Posterior vena cava (tissue), 2 donors: Measurements from ENCODE around the gene PIEZO1. TPM values are rescaled to one million over a fixed set of nuclear protein-coding genes. Genes with fewer than 3 reads are reported as not detected.

Experiments
- DNase-seq: peaks from one replicate; pipeline ENCODE4 v3.0.0-alpha.2; 2020; ENCODE audit warnings: low spot score
- intact Hi-C, 2 donors: fragments of 100-400 bp; cut with DNase I; formaldehyde crosslinking; loops; one replicate each; pipeline versions ENCODE4 v1.14.1 to v1.14.2; 2022 to 2023
- total RNA-seq, 2 donors: library from RNA; stranded (reverse); fragmentation: NEBNext Ultra II Directional; extraction: Animal tissue kit (Norgen Biotek cat#: 25700); gene quantifications; one replicate each; pipeline ENCODE4 v1.2.1, GENCODE V29; 2021
- donor health status: DM: yes; HTN: yes; CAD: no.
- donor health status: DM: yes; HTN: yes; CAD: no.

The PIEZO1 gene
- total RNA-seq, 2 donors from 2014 or later: 99.3 to 103 TPM

- DNase-seq: no peak
- intact Hi-C loops: loop anchor here in 1 of 2 donors (10.0 kb wide), 1 partner anchor 431 kb away; no protein-coding TSS in a partner anchor
Observed at GRCh38 chr16:88733630-88734360, 51.2 kb downstream of the PIEZO1 start.

- intact Hi-C loops: loop anchor here in 1 of 2 donors (10.0 kb wide), 1 partner anchor 432 kb away; no protein-coding TSS in a partner anchor
Observed at GRCh38 chr16:88732961-88733294, 52.1 kb downstream of the PIEZO1 start.

DNA sequence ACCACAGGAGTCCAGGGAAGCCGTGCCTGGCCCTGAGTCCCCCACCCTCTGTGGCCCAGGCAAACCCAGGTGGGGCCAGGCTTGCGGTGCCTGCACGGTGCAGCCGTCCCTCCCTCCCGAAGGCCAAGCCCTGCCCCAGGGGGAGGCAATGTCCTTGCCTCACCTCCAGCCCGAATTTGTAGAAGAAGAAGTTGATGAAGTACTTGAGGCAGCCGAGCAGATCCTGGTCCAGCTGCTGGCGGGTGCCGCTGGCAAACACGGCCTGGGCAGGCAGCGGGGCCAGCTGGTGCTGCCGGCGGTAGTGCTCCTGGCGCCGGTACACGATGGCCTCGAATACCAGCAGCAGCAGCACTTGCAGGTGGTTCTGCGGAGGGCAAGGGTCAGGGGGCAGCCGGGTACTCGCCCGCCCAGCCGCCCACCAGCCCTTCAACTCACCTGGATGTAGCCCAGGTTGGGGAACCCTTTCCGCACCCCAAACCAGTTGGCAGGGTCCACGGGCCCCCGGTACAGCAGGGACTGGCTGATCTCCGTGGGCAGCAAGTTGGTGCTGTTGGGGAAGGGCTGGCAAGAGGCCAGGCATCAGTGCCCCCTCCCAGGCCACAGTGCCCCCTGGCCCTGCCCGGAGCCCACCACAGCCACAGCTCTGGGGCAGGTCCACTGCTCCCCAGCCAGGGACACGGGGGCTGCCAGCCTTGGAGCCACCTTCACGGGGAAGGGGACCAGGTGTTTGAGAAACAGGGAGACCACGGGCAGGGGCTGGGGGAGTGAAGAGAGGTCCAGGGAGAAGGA lies 52.7 kb downstream of the PIEZO1 start:
- no peak for DNase-seq
- intact Hi-C loops: loop anchor here in 1 of 2 donors (10.0 kb wide), 1 partner anchor 432 kb away; no protein-coding TSS in a partner anchor

More at GRCh38 chr16:88732961-88733294, 52.1 kb downstream of the PIEZO1 start:
- DNase-seq: no peak

- intact Hi-C loops: loop anchor here in 1 of 2 donors (10.0 kb wide), 1 partner anchor 433 kb away; no protein-coding TSS in a partner anchor
- DNase-seq: no peak
Observed at GRCh38 chr16:88731699-88732098, 53.3 kb downstream of the PIEZO1 start.

DNA sequence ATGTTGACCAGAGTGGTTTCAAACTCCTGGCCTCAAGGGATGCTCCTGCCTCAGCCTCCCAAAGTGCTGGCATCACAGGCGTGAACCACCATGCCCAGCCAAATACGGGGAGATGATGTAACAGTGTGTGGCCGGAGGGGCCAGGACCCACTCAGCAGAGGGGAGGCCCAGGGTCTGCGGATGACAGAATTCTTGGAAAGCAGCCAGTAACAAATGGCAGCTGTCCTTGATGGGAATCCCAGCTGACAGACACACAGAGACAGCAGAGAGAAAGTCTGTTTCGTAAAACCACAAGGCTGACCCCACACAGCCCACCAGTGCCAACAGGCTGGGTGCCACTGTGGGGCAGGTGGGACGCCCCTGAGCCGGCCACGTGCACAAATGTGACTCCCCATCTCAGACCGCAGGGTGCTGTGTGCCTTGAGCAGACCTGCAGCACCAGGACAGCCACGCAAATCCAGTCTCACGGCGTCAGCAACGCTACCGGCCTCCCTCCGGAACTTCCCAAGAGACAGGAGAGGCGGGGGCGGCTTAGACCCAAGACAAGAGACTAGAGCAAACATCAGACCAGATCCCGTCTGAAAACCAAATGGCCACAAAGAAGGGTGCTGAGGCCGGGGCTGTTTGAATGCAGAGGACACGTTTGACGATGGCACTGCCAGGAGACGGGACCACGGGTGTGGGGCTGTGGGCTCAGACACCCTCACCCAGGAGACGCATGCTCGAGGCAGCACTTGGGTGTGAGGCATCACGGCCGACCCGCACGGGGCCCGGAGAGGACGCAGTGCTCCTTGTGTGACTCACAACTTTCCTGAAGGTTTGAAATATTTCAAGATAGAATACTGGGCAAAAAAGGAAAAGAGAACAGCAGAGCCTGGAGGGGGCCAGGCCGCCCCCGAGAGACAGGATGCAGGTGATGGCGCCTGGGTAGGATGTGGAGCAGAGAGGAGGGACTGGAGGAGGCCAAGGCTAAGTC lies 54.1 kb downstream of the PIEZO1 start:
- intact Hi-C loops: loop anchor here in 1 of 2 donors (10.0 kb wide), 1 partner anchor 434 kb away; no protein-coding TSS in a partner anchor
- DNase-seq: no peak

GRCh38 chr16:88727871-88728270 lies 57.1 kb downstream of the PIEZO1 start:
- DNase-seq: no peak
- intact Hi-C loops: no loop called here

DNA sequence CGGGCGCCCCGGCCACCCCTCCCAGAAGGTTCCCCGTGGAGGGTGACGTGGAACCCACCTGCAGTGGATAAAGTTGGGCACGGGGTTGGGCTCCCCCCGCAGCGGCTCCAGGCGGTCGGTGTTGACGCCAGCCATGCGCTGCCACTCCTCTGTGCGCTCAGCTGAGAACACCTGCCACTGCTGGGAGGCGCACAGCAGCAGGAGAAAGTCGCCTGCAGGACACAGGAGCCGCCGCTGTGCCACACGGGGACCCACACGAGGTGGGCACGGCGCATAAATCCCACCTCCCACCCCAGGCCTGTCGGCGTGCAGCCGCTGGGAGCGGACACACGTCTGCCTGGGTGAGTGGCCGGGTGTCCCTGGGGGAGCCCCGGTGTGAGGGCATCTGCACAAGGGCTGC lies 58.0 kb downstream of the PIEZO1 start:
- intact Hi-C loops: no loop called here

DNA sequence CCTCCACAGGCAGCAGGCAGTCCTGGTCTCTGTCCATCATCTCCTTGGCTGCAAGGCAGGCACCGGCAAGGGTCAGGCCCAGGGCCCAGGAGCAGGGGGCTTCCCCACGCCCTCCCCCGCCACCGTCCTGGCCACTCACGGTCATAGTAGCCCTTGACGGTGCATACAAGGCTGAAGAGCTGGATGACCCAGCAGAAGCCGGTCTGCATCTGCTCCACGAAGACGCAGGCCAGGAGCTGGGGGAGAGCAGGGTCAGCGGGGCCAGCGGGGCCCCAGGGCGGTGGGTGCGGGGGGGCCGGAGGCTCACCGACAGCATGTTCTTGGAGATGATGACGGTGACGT lies 58.6 kb downstream of the PIEZO1 start:
- intact Hi-C loops: no loop called here
- DNase-seq: no peak

More for the DNA sequence above, 58.0 kb downstream of the PIEZO1 start:
- DNase-seq: no peak

- DNase-seq: no peak
- intact Hi-C loops: no loop called here
Observed at GRCh38 chr16:88725609-88726407, 59.2 kb downstream of the PIEZO1 start.

GRCh38 chr16:88724855-88725555 lies 60.0 kb downstream of the PIEZO1 start:
- intact Hi-C loops: no loop called here

GRCh38 chr16:88723911-88724310 lies 61.1 kb downstream of the PIEZO1 start:
- intact Hi-C loops: no loop called here
- DNase-seq: no peak

More at GRCh38 chr16:88724855-88725555, 60.0 kb downstream of the PIEZO1 start:
- no peak for DNase-seq

DNA sequence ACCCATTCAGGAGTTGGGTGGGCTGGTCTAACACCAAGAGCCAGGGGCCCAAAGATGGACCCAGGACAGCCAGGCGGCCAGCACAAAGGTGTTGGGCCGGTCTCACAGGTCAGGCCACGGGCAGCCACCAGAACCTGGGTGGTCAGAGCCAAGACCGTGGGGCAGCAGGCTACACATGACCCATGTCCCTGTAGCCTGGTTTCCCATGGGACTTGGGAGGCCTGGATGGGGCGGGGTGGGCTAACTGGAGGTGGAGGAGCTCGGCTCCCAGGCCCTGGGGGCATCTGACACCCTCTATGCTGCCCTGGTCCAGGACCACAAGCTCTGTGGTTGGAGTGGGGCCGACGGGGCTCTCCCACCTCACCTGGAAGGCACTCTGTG lies 61.5 kb downstream of the PIEZO1 start:
- intact Hi-C loops: no loop called here
- DNase-seq: no peak

GRCh38 chr16:88722784-88723506 lies 62.1 kb downstream of the PIEZO1 start:
- intact Hi-C loops: no loop called here
- no peak for DNase-seq

DNA sequence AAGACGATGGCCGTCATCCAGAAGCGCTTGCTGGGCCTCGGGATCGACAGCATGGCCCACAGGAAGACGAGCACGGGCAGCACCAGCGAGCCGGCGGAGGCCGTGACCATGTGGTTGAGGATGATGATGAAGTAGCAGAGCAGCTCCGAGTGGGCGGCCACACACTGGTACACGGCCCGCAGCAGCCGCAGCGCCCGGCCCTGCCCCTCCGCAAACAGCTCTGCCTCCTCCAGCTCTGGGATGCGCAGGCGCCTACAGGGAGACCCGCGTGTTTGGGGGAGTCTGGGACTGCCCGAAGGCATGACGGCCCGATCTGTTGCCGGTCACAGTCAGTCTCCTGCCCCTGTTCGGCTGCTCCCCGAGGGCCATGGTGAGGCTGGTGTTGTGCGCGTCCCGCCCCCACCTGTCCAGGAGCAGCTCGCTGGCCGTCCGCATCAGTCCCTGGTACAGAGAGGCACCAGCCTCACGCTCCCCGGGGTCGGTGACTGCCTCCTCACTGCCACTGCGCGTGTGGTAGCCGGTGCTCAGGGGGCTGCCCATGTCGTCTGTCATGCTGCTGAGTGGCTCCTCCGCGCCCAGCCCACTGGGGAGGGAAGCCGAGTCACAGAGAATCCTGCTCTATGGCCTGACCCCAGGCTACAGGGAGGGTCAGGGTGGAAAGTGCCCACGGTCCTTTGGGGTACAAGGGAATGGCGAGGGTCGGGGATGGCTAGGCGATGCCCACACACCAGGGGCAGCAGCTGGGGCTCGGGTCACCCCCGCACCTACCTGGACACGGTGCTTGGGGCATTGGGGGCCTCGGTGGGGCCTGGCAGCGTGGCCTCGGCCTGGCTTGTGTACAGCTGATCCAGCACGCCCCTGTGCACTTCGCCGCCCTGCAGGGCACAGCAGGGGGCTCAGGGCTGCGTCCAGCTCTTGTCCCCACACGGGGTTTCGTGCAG lies 62.9 kb downstream of the PIEZO1 start:
- intact Hi-C loops: no loop called here
- no peak for DNase-seq

- DNase-seq: no peak
- intact Hi-C loops: no loop called here
Observed at GRCh38 chr16:88721236-88721635, 63.8 kb downstream of the PIEZO1 start.

- no peak for DNase-seq
Observed at GRCh38 chr16:88720396-88720970, 64.5 kb downstream of the PIEZO1 start.

More at GRCh38 chr16:88720396-88720970, 64.5 kb downstream of the PIEZO1 start:
- intact Hi-C loops: no loop called here
